NB4 (cell line): ENCODE measurements around the gene ANXA6.

Source experiments
- CTCF ChIP-seq: IDR thresholded peaks from one replicate; pipeline ENCODE4 v1.5.1; 2012; ENCODE audit warnings: low read depth, low read length
- MAX ChIP-seq: IDR thresholded peaks from 2 replicates; pipeline ENCODE4 v1.6.1; 2011; ENCODE audit warnings: low read depth, low read length
- MYC ChIP-seq: IDR thresholded peaks from 2 replicates; pipeline ENCODE4 v1.6.1; 2011; ENCODE audit warnings: low read depth, low read length
- POLR2A ChIP-seq: IDR thresholded peaks from 2 replicates; pipeline ENCODE4 v1.6.1; 2011; ENCODE audit warnings: mild to moderate bottlenecking; ENCODE audit not compliant: insufficient read length; ENCODE audit errors: extremely low read depth

GRCh38 chr5:151068433-151069197 lies 89.0 kb downstream of the ANXA6 start:
- no peak for TF ChIP-seq POLR2A
- TF ChIP-seq CTCF, result no peak
- no peak for TF ChIP-seq MYC
- TF ChIP-seq MAX, result no peak
